Left renal cortex interstitium (tissue), 4 donors: ENCODE data around the gene SETD3. TPM values are rescaled to one million over a fixed set of nuclear protein-coding genes. Genes with fewer than 3 reads are reported as not detected.

Experiments
- DNase-seq, 4 donors: peaks; one replicate each; pipeline ENCODE4 v3.0.0-alpha.2; 2013; ENCODE audit warnings: low read depth in 4 of 4, low spot score in 2 of 4, missing footprints in 1 of 4
- polyA plus RNA-seq, 4 donors: library from polyadenylated mRNA; unstranded; fragments of 120-200 nt; gene quantifications; one replicate each; pipeline ENCODE4 v1.2.1, GENCODE V29; 2013; ENCODE audit not compliant: insufficient read length in 4 of 4

The SETD3 gene
- polyA plus RNA-seq, 4 donors = 57.5 to 69.1 (median 63.2) TPM

DNA sequence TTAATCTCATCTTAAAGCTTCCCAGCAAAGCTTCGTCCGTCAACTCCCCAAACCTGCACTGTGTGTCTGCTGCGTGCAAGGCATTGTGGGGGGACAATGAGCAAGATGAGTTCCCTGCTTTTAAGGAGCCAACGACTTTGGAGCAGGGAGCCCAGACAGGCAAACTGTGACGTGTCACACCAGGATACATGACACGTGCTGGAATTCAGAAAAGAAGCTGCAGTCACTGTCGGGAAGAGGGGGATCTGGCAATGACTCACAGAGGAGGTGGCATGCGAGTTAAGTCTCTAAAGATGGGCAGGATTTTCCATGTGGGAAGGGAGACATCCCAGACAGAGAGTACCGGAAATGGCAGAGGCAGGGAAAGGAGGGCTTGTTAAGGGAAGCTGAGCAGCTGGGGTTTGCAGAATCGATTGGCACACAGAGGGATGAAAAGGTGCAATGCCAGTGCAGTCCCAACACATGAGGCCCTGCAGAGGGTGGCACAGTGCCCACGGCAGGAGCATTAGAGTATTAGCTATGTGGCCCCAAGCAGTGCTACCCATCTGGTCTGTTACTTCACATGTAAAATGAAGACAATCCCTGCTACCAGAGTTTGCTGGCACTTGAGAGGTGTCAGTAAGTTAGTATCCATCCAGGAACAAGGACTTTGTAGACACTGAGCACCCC is 52.9 kb downstream of the SETD3 start:
- no peak for DNase-seq

DNA sequence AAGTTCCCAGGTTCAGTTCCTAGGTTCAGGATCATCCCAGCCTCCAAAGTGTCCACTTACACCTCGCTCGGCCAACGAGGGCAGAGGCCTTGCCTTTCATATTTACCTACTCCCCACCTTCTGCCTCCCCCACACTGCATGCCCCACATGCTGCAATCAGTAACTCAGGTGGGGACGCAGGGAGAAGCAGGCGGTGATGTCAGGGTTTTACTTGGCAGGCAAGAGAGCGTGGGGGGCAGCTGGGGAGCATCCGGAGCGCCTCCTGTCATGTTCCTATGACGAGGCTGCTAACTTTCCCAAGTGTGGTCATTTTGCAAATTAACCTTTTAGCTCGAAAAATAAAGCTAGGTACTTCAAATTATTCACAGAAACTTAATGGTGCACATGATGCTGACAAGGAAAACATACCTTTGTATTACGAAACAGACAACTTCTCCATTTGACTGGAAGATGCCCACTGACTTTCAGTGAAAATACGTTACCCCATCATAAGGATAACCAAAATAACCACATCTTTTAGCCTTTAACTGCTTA is 53.8 kb downstream of the SETD3 start:
- no peak for DNase-seq

DNA sequence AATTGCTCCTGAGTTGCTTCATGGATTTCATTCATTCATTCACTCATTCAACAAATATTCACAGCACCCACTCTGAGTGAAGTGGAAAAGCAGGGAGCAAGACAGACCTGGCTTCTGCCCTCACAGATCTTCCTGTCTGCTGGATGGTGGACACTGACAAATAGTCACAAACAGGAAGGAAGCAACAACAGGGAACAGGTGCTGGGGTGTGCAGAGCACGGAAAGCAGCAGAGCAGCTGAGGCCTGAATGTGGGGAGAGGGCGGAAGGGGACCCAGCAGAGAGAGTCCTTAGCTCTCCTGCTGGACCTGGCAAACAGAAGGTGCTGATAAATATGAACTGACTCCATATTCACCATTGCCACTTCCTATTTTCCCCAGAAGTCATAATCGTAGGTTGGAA is 54.4 kb downstream of the SETD3 start:
- no peak for DNase-seq

DNA sequence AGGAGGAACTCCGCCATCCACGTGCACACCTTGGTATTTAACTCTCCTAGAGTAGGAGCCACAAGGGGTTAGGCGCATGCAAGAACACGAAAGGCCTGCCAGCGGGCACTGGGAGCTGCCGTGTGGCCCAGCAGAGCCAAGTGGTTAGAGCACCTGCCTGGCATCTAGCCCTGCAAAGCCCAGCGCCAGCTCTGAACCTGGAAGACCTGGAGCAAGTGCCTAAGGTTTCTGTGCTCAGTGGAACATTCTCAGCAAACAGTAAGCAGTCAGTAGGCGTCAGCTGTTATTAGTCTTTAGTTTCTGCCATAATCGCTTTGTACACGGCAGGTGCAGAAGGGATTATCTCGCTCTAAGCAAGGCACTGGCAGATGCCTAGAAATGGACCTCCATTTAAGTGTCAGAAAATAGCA is 55.4 kb downstream of the SETD3 start:
- no peak for DNase-seq

DNA sequence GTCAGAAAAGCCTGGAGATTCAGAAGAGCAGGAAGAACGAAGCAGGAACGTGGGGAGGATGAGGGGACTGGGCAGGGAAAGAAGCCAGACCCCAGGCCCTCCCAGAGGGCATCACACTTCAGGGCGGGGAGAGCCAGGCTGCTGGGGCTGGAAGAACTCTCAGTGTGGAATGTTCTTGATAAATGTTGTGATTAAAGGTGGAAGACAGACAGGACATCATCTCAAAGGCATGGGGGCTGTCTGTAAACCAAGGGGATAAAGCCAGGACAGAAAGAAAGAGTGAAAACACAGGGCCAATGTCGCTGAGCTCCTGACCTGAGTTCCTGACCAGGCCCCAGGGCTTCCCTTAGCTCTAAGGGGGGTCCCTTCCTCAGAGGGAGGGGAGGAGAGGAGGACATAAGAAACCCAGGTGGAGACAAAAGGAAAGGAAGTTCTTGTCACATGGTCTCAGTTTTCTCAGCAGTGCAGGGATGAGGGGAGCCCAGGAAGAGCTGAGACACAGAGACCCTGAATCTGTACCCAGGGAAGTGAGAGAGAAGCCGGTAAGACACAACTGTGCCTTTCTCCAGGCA is 56.3 kb downstream of the SETD3 start:
- no peak for DNase-seq

DNA sequence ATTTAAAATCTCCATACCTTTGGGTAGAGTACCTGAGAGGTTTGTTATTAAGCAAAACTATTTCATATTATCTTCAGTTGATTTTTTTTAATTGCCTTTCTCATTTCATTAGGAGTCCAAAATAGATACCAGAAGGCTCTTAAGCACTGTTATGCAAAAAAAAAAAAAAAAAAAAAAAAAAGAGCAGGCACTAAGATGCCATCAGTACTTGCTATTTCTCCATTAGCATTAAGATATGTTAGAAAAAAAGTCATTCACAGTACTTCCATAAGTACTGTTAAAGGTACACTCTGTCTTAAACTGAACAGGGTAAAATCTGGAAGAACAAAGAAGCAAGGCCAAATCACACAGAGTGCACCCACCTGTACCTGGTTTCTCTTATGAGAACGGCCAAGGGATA is 57.2 kb downstream of the SETD3 start:
- no peak for DNase-seq

DNA sequence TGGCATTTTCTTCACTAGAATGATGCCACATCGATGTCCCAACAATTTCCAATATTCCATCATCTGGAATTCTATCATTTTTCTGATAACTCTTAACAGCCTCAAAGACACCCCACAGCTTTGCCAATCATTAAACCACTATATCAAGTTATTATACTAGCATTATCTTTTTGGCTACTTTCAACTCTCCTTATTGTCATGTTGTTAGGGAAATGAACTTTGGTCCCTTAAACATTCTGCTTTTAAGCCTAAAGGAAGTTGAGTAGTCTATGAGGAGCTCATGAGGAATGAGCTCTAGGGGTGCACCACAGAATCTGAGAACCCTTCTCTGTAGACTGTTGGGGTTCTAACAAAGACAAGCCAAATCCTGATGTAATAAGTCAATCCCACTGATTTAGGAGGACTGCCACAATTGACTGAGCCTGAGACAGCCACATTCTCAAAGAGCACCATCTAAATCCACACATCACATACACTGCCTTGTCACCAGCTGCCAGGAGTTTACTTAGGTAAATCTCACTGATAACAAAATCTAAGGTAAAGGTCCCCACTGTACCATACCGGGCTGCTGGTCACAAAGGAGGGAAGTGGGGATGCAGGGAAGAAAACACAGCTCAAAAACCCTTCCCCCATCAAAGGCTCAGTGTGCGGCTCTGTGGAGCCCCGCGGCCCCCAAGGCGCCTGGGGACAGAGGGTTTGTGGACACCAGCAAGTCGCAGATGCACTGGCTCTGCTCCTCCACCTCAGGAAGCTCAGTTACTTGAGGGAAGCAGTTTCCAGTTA is 58.2 kb downstream of the SETD3 start:
- no peak for DNase-seq

DNA sequence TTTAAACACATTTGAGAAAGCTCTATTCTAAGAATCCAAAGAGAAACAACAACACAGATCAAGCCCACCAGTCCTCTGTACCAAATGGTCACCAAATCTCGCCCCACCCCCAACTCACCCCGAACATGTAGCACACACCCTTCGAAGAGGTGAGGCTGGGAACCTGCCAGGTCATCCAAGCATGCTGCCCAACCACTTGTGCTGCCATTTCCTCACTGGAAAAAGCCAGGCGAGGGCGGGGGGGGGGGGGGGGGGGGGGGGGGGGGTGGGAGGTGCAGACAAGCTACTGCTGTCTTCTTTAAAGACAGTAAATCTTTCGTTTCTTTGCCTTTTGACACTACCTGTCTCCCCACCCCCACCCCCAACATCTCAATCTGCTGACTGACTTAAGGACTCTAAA is 59.9 kb downstream of the SETD3 start:
- DNase-seq = no peak

DNA sequence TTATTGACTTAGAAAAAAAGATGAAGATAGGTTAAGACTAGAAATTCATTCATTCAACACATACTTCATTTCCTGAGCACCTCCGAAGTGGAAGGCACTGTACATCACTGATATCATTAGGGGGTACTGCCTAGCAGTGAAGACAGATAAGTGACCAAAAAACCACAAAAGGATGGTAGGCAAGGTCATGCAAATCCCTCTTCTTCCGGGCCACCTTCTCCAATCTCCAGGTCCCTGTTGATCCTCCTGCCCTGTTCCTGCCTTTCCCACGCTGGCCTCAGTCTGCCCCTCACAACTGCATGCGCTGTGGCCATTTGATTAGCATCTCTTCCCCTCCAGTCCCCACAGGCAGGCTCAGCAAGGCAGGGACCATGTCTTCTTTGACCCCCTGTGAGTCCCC is 60.8 kb downstream of the SETD3 start:
- no peak for DNase-seq

DNA sequence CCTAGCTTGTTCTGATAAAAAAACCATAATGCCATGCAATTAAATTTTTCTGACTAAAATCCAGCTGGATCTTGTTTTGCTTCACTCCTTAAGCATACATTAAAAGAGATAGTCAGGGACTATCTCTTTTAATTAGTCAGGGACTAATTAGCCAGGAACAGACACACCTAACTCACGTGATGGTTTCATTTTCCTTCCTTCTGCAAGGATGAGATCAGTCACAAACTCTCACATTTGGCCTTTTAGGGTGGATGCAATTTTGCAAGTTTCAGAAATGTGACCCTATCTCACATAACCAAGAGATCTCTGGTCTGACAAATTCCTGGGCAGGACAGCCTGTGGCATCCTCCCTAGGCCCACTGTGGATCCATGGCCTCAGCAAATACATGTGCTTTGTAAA is 62.4 kb downstream of the SETD3 start:
- no peak for DNase-seq

DNA sequence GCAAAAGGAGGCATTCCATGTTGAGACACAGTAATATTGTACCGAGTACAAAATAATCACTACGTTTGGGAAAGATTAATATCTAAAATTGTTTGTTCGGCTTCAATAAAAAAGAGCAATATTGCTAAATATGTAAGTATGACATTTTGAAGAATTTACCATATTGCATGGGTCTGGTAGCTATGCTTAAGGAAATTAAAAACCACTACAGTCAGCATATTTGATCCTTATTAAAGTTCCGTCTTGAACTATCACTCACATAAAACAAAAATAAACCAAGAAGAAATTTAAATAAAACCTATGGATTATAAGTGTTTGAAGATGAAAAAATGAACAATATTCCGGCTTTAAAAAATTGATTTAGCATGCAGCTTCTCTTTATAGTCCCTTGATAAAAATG is 63.8 kb downstream of the SETD3 start:
- no peak for DNase-seq

DNA sequence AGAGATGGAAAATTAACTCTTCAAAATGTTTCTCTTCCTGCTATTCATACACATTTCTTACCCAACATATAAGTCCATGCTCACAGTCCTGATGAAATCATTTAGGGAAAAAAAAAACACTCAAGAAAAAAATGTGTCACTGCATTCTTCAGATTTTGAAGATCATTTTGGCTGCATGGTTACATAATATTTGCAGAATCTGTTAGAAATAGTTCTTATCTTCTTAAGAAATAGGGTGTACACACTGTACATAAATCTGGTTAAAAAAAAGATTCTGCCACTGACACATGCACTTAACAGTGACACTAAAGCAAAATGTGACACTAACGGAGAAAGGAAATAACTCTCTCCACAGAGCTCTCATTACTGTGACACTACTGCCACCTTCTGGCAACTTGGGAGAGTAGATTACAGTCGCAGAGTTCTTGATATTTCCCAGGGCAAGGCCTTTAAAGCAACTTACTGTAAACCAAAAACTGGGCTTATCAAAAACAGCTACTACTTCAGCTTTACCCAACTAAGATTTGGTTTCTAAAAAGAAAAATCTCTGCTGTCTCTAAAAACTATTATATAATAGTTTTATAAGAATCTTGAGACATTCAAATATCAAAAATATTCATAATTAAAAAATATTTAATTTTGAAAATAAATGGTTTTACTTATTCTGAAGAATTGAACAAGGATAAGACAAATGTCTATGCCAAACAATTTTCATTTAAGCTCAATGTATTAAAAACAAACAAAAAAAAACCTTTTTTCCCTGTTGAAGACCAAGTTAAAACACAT is 65.0 kb downstream of the SETD3 start:
- DNase-seq = peak; percentile 64 to 88 (median 68)

DNA sequence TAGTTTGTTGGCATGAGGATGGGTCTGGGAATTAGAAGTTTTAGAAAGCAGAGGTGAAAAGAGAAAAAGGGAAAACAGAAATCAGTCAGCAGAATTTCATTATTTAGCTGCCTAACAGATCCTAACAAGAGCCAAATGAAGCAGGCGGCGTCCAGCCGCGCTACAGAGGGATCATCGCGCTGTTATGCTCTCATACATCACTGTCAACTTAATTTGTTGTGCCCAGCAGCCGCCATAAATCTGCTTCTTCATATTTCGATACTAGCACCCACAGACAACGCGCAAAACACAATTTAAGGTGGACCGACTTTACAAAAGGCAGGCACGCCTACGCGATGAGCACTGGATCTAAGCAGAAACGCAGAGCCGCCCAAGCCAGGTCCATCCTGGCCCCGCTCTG is 66.7 kb downstream of the SETD3 start:
- DNase-seq = no peak

DNA sequence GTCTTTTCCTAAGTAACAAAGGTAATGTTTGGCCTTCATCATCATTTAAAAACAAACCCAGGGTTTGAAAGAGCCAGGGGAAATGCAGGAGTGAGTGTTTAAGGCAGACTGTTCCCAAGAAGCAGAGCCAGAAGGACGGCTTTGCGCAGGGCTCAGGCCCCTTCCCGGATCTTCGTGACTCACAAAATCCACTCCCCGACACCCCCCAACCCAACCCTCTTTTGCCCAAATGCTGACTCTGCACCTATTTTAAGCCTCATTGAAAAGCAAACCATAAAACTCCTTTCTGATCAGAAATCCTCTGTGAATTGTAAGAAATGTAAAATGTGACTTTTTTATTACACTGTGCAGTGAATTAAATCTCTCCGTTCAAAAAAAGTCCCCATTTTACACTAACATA is 67.5 kb downstream of the SETD3 start:
- no peak for DNase-seq

DNA sequence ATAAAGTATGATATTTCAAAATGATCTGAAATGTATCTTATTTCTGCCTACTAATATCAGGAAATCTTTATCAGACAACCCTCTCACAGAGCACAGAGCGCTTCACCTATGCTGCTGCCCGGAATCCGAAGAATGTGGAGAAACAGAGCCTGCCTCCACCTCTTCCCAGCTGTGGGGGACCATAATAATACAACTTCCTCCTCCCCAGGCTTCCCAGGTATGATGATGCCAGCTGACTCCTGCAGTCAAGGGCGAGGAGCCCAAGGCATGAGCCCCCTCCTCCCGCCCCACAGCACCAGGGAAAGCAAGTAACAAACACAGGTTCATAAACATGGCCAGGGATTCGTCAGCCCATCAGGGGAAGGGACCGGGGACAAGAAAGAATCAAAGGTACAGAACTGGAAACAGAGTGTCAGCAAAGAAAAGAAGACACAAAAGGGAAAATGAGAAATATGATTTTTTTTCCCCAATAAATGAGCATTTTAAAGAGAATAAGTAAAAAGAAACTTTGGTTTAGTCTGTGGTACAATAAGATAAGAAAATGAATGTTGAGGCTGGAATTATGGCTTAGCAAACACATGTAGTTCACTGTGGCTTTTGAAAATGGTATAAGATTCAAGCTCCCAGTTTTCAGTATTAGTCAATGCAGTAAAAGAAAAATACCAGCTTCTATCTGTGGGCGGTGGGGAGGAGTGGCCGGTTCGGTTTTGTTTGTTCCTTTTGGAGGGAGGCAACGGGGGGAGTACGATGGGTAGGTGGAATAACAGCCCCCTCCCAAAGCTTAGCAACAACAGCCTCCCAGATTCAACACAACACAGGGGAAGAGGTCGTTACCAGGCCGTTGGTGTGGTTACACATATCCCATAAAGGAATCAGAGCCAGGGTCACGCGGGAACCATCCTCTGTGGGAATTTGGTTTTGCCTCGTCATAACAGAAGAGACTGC is 68.3 kb downstream of the SETD3 start:
- no peak for DNase-seq

DNA sequence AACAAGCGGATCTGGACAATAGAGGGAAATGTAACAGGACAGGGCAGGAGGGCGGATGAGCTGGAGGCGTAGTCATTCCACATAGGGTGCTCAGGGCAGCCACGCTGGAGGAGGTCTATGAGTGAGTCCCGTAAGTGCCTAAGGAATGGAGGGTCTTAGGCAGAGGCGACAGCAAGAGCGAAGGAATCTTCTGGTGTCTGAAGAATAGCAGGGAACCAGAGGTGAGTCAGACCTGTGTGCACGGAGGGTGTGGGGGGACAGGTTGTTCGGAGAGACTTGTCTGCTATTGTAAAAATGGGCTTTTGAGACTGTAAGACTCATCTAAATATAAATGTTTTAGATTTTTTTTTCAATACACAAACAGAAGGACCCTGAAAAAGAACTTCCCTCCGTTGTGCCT is 70.6 kb downstream of the SETD3 start:
- no peak for DNase-seq

DNA sequence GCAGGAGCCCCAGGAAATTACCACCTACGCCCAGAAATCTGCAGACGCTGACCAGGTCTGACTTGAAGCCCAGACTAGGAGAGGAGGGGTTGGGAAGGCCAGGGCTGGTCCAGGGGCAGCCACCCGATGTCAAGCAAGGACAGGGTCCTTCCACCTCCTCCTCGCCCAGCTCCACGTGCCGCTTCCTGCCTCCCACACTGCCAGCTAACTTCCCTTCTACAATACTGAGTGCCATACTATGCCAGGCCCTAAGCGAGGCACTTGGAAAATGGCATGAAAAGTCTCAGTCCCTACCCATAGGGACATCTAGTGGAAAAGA is 71.7 kb downstream of the SETD3 start:
- no peak for DNase-seq

DNA sequence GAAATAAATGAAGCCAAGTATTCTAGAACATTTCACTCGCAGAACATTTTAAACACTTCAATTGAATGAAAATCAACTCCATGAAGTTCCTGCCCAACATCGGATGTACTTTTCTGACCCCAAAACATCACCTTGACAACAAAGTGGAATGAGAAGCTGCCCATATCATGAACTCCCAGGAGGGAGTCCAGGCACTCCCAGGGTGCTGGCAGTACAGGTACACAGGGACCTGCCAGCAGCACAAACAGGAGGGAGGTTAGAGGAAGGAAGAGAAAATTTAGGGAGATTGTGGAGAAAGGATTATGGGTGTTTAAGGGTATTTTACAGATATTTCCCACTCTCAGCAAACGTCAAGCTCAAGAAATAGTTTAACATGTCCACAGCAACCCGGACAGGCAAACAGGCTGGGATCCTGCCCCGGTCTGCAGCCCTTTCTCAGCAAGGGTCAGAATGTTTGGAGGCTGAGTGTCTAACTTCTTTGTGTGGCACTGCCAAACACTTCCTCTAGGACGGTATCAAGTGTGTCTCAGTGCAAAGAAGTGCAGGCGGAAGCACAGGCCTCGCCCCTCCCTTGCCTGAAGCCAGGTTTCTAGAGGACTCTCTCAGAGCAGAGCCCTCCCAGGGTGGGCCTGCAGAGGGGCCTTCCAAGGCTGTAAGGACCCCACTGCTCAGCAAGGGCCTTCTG is 72.2 kb downstream of the SETD3 start:
- no peak for DNase-seq

DNA sequence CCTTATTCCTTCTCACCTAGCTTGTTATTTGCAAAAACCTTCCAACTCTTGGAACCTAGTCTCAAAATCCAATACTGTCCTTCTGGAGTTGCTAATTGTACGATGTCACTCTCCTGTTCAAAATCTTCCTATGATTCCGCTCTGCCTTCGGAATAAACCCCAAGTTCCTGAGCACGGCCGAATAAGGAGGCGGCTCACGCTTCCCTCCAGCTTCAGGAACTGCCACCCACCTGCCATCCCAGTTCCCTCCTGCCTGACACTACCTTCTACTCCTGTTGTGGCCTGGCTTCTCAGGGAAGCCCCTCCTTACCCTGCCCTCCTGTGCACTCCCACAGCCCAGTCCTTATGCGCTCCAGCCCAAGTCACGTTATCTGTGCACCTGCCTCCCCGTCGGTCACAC is 73.2 kb downstream of the SETD3 start:
- no peak for DNase-seq

DNA sequence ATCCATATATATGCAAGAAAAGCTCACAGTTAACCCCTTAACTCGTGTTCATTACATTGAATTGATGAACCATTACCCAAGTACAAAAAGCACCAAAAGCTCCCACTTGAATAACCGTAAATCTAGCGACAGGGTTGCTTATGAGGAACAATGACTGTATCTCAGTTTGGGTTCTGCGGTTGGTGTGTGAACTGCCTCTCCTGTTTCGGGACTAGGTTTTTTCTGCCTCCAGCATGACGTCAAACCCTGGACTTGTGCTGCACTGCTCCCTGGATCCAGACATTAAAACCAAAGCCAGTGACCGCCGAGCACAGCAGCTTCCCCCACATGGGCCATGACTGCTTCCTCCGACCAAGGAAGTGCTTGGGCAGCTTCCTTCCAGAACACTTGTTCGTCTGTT is 77.7 kb downstream of the SETD3 start:
- DNase-seq = no peak
